ENCODE data around the gene FEM1B. TPM values are rescaled to one million over a fixed set of nuclear protein-coding genes. Genes with fewer than 3 reads are reported as not detected.

Gene FEM1B
- polyA plus RNA-seq, 4 donors = 52.1 to 65.6 (median 60.6) TPM

DNA sequence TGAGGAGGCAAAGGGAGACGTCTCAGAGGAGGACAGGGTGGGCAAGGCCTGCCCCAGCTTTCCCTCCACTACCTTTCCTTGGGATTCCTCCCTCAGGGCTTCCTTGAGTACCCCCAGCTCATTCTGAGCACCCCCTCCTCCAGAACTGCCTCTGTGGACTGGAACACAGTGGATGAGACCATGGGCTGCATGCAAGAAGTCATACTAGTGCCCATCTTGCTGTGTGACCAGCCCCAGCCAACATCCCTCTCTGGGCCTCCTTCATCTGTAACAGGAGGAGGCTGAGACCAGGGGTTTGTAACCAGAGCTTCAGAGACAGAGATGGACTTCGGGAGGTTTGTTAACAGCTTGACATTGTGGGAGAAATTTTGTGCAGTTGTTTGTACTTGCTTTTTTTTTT, 25.6 kb downstream of the FEM1B start:
- DNase-seq (ENCODE audit: low read depth in 4 of 4, low spot score in 3 of 4) = no peak

DNA sequence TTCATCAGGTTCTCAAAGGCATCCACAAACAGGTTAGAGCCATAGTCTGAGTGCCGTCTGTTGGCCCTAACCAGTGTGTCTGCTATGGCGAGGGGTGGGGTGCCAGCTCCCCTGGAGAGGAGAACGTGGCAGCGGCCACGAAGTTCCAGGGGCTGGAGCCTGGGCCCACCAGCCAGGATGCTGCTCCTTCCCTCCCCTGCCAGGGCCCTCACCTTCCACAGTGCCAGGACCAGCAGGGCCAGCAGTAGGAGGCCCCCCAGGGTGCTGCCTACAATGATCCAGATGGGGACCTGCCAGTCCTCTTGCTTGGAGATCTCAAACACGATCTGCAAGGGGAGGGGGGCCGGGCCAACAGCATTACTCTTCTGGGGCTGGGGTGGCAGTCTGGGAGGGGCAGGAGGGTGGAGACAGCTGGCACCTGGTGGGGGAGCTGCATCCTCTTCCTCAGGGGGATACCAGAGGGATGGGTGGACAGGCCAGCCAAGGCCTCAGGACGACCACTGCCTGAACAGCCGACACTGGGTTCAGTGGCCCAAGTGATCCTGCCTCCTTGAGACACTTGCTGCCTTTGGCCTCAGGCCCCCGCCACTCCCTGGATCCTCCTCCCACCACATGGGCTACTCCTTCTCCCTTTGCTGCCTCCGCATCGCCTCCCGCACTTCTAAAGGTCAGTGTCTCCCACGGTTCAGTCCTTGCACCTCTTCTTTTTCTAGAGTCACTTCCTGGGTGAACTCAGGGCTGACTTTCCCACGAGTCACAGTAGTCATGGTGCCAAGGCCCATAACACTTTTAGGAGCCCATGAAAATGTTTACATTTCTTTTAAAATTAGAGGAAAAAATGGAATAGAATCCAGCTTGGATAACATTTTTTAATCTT, 26.3 kb downstream of the FEM1B start:
- DNase-seq (ENCODE audit: low read depth in 4 of 4, low spot score in 3 of 4) = no peak

DNA sequence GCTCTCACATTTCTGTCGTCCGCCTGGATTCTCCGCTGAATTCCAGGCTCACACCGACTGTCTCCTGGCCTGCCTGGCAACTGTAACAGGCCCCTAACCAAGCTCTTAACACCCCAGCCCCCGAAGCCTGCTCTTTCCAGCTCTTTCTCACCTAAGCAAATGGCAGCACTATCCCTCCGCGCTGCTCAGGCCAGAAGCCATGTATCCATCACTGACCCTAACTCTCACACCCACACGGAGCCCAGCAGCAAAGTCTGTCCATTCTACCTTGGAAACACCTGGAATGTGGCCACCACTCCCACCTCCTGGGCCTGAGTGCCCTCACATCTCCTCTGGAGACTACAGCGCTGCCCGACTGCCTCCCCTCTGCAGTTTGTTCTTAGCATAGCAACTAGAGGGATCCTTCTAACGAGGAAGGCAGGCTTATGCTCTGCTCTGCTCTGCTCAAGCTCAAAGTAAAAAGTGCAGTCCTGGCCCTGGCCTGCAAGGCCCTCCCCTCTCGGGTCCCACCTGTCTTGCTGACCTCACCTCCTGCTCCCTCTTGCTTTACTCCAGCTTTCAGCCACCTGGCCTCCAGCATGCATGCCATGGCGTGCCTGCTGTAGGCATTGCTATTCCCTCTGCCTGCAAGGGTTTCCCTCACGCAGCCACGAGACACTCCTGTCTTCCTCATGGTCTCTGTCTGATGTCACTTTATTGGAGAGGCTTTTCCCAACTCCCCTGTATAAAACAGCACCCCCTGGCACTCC, 27.2 kb downstream of the FEM1B start:
- no peak for DNase-seq (ENCODE audit: low read depth in 4 of 4, low spot score in 3 of 4)

DNA sequence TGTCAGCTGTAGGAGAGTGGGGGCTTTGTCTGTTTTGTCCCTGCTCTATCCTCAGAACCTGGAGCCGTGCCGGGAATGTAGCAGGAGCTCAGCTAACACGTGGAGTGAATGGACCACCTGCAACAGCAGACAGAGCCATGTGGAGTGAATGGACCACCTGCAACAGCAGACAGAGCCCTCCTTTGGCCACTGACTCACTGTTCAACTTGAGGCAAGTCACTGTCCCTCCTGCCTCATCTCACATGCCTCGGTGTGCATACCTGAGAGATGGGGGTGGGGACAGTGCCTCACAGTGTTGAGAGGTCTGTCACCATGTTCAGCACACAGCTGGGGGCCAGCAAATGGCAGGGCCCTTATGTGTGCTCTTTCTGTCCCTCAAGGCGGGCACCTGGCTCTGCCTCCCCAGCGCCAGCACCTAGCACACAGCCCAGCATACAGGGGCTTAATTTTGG, 27.9 kb downstream of the FEM1B start:
- no peak for DNase-seq (ENCODE audit: low read depth in 4 of 4, low spot score in 3 of 4)

DNA sequence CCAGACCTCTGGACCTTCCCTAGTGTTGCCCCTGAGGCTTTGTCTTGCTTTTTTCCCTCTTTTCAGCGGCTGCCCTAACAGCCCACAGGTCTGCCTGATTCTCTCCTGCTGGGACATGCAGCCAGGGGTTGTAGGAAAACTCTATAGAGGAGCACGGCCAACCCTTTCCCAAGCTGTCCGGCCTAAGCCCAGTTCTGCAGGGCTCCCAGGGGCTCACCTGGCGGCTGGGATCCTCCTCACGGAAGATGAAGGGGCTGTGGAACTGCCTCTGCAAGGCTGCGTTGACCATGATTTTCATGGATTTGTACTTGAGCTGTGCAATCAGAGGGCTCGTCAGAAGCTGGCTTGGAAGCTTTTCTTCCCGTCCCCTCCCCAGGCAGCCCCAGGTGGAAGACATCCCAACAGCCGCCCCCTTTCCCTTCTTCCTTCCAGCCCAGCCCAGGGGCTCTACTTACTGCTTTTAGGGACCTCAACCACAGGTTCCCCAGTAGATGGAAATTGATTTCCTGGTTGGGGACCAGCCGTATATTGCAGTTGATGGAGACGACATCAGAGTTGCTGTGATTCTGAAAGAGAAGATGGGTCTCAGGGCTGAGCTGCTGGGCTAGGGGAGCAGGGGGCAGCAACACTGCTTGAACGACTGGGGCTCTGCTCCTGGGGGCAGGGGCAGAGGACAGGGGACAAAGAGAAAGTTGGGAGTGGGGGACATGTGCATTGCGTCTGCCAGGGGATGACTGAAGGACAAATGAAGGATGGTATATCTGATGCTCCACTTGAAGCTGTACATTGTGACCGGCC, 29.8 kb downstream of the FEM1B start:
- DNase-seq (ENCODE audit: low read depth in 4 of 4, low spot score in 3 of 4) = no peak

DNA sequence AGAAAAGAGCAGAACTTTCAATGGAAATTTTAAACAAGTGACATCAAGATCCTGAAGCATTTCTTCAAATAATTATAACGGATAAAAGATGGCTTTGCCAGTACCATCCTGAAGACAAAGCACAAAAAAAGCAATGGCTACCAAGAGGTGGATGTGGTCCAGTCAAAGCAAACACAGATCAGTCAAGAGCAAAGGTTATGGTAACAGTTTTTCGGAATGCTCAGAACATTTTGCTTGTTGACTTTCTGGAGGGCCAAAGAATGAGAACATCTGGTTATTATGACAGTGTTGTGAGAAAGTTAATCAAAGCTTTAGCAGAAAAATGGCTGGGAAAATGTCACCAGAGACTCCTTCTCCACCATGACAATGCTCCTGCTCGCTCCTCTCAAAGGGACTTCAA, 31.5 kb downstream of the FEM1B start:
- DNase-seq (ENCODE audit: low read depth in 4 of 4, low spot score in 3 of 4) = no peak

DNA sequence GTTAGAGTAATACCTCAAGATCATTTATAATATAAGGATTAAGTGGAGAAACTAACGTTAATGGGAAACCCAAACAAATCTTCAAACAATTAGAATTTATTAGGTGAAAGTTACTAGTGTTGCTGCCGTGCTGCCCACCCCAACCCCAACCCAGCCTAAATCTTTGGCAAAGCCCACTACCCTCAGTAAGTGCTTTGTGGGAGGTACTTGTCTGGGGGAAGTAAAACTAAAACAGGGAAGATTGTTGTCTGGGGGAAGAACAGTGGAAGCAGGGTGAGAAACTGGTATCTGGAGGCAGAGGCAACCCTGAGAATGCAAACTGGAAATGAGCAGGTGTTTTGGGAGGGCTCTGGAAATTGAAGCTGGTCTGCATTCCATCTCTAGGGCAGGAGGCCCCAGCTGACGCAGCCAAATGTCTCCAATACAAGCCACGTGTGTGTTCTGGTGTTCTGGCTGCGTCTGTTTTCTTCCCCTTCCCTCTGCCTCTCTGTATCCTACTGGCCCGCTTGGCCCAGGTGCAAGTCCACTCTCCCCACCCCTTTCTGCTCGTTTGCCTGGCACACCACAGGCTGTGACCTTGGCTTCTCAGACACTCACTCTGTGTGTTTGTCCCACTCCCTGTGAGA, 32.7 kb downstream of the FEM1B start:
- DNase-seq (ENCODE audit: low read depth in 4 of 4, low spot score in 3 of 4) = no peak

DNA sequence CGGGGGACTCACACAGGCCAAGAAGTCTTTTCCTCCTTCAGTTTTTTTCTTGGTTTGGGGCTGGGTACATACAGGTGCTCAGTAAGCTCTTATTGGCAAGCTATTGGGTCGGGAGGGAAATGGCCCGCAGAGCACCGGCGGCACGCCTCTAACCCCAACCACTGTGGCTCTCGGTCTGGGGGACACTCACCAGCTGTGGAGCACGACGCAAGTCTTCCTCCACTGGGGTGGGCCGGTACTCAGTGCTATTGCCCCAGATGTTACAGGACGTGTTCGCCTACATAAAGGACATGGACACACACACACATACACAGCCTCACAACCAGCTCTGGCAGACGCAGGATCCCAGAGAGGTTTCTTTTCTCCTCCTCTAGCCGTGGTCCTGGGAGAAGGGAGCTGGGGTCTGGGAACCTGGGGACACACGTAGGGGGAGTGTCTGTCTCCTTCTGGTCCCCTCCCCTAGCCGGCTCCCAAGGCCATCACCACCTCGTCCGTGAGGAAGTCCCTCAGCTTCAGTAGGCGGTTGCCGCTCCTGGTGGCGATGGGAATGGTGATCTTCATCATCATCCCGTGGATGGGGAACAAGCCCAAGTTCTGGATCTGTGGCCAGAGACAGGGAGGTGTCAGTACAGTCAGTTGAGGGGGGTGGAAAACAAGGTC, 33.4 kb downstream of the FEM1B start:
- no peak for DNase-seq (ENCODE audit: low read depth in 4 of 4, low spot score in 3 of 4)

DNA sequence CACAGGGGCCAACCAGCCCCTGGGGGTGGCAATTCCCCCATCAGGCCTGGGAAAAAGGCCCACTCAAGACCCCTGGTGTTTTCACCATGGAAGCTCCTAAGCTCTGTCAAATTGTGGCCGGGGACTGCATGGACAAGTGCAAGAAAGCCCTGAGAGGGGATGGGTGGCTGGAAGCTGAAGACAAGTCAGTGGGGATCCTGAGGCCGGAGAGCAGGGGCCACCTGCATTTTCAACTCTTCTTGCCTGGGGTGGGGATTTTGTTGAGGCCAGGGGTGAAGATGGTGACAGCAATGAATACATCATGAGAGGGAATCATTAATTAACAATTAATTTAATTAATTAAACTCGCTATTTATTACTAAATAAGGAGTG, 33.9 kb downstream of the FEM1B start:
- DNase-seq (ENCODE audit: low read depth in 4 of 4, low spot score in 3 of 4) = no peak

DNA sequence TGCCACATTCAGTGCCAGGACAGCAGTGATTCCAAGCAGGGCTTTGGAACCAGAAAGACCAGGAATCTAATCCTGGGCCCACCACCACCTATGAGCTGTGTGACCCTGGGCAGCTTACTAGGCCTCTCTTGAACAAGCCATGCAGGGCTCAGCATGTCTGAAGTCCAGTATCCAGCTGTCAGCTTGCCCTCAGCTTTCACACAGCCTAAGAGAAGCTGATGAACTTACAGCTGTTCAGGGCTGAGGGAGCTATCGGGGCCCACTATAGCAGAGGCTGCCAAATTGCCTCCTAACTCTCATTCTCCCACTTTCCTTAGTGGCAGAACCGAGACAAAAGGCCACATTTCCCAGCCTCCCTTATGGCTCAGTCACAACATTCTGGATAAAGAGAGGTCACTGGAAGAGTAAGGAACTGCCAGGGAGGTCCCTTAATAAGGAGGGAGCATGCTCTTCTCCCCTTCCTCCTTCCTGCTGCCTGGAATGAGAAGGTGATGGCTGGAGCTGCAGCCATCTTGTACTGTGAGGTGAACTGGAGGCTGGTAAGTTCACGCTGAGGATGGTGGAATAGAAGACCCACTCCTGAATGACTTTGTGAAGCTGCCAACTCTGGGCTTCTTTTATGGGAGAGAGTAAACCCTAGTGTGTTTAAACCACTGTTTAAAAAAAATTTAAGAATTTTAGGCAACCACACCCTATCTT, 34.5 kb downstream of the FEM1B start:
- DNase-seq (ENCODE audit: low read depth in 4 of 4, low spot score in 3 of 4) = no peak

DNA sequence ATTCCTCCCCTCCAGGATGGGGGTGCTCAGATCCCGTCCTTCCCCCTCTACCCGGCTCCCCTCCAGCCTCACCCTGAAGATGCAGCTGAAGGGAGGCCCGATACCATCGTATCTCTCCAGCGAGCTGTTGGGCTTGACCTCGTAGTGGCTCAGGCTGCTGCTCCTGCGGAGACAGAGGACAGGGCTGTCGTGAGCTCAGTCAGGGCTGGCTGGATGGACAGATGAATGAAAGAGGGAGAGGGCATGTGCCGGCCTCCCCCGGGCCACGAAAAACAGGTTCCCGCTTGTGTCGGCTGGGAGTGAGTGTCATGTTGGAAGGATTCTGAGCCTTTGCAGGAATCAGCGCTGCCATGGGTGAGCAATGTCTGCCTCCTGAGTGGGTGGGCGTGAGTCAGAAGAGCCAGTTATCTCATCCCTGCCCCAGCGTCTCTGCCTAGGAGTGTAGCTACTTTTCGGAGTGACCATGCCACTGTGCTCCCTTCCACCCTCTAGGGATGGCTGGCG, 35.2 kb downstream of the FEM1B start:
- DNase-seq (ENCODE audit: low read depth in 4 of 4, low spot score in 3 of 4) = no peak

DNA sequence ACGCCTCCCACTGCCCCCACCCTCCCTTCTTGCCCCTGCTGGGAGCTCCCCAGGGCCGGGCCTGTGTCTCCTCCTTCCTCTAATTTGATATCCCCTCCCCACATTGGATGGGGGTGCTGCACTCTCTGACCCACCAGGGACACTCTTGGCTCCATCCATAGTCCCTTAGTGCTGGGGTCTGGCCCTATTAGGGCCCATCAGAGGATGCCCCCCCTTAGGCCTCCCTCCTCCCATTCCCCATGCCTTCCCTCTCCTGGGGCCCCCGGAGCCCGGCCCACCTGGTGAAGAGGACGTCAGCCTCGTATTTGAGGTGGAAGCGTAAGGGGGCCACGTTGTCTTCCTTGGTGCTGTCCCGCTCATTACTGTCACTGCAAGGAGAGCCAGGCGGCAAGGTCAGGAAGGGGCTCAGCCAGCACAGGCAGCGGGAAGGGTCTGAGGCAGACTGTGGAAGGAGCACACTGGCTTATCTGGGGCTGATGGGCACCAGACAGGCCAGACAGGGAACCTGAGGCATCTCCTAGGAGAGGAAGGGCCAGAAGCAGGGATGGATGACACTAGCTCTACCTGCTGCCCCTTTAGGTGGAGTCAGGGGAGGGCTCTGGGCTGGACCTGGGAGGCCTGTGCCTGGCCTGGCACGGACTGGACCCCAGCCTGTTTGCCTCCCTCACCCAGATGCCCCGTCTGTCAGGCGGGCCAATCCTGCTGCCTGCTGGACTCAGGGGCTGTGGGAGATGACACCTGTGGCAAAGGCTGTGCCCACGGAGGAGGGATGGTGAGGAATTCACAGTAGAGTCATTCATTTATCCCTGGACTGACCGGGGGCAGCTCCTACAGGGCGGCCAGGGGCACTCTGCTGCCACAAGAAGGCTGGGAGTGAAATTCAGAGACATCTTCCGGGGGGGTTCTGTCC, 36.2 kb downstream of the FEM1B start:
- no peak for DNase-seq (ENCODE audit: low read depth in 4 of 4, low spot score in 3 of 4)

DNA sequence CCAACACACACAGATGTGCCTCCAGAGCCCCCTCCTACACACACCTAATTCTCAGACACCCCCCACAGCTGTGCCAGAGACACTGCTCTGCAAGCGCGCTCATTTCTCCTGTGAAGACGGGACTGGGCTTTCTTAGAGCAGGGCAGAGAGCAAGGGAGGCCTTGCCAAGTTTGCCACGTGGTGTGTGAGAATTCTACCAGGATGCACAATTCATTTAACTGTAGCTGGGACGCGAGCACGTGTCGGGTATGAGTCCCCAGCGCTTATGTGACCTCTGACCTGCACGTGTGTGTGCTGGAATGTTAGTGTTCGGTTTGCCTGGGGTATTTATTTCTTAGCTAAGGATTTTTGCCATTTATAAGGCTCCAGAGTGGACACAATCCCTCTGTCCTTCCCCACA, 37.0 kb downstream of the FEM1B start:
- no peak for DNase-seq (ENCODE audit: low read depth in 4 of 4, low spot score in 3 of 4)

DNA sequence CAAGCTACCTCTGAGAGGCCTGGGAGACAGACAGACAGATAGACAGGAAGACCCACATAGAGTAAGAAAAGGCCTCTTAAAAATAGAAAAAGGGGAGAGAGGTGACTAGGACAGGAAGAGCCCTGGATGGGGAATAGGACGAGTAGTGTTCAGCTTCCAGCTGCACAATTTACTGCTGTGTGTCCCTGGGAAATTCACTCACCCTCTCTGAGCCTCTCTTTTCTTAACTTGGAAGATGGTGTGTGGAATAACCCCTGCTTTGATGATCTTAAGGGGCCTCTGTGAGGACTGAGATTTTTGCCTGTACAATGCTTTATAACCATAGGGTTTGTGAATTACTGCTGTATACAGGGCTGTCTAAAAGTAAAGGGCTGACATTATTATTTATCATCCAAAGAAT, 37.5 kb downstream of the FEM1B start:
- no peak for DNase-seq (ENCODE audit: low read depth in 4 of 4, low spot score in 3 of 4)

DNA sequence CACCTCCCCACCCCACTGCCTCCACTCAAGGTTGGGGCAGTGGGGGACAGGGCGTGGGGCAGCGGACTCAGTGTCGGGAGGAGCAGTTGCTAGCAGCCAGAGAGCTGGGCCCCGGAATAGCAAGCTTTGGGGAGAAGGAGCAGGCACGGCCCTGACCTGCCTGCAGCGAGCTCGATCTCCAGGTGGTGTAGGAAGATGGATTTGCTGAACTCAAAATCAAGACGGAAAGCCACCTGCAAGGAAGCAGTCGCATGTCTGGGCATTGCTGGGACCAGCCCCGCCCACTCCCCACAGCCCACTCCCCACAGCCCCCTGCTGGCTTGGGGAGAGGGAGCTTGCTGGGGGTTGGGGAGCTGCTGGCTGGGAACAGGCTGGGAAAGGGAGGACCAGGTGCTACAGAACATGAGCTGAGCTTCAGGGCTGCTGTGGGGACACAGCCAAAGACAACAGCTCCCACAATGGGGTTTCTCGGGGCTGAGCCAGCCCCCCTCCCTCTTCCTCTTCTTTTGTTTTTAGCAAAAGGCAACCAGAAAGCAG, 38.0 kb downstream of the FEM1B start:
- no peak for DNase-seq (ENCODE audit: low read depth in 4 of 4, low spot score in 3 of 4)

DNA sequence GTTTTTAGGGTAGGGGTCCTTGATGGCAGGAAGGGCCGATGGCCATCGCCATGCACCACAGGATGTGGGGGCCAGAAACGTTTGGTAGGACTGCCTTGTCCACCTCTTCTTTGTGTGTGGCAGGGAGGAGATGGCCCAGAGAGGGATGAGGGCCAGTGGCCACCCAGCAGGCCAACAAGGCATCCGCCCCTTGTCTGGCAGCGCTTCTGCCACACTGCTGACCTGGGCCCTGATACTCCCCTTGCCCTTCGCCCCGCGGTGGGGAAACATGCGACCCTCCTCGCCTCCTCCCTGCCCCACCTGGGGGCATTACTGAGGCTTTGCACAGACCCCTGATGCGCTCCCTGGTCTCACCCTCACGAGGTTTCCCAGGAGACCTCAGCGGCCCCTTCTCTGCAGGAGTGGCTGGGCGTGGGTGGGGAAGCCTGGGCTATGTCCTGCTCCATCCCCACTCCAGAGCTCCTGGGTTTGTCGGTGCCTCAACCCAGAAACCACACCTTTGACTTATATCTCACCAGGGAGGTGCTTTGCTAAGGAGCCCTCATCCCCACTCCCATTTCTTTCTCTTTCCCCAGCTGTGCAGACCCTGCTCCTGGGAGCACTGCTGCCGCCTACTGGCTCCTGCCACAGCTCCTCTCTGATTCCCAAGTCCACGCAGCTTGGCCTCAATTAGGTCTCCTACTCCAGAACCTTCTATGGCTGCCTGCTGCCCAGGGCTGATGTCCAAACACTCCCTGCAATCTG, 38.7 kb downstream of the FEM1B start:
- no peak for DNase-seq (ENCODE audit: low read depth in 4 of 4, low spot score in 3 of 4)

DNA sequence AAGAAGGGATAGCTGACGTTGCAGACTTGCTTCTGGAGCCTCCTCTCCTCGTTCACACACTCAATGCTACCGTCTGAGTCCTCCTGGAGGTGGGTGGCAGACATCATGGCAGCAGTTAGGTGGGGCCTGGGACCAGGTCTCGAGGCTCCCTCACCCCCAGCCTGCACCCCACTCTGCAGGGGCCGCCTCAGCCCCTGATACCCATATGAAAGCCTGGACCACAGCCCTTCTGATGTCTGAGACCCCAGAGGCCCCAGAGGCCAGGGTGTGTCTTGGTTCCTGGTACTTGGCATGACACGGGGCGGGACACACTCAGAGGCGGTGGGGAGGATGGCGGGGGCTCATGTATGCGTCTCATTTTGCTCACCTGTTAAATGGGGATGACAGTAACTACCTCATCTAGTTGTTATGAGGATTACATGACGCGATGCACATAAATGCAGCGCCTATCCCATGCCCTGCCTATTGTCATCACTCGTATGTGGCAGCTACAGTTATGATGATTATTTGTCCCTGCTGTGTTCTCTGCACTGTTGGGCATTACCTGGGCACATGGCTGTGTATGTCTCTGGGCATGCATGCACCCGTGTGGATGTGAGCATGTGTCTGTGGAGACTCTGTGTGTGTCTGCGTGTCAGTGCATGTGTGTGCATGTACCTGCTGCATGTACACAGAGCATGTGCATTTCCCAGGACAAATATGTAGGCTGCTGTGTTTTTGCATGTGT, 39.9 kb downstream of the FEM1B start:
- DNase-seq (ENCODE audit: low read depth in 4 of 4, low spot score in 3 of 4) = no peak
